Hindlimb muscle (tissue), 1 donor: ENCODE data around the gene SMG1. TPM values are rescaled to one million over a fixed set of nuclear protein-coding genes. Genes with fewer than 3 reads are reported as not detected.
"Not testable (repeated sequence)": the region's sequence is repeated elsewhere in the genome, so short reads cannot be mapped to it uniquely, and the experiment has no call there.

Experiments
- DNase-seq: peaks from one replicate; pipeline ENCODE4 v3.0.0-alpha.2; 2013
- polyA plus RNA-seq: library from polyadenylated mRNA; unstranded; fragments of 120-200 nt; gene quantifications from one replicate; pipeline ENCODE4 v1.2.1, GENCODE V29; 2013; ENCODE audit not compliant: insufficient read length

The SMG1 gene
- polyA plus RNA-seq: 48.5 TPM

- DNase-seq: peak; percentile 91
These were observed at the start of gene SMG1 for GRCh38 chr16:18925986-18926865. TSS of gene SMG1 (minus strand) at chr16:18926408. CDS start at chr16:18926041, 367 bp downstream.

- no peak for DNase-seq
These were observed 48.9 kb upstream of the SMG1 start for GRCh38 chr16:18975109-18975508.

GRCh38 chr16:18969855-18970240, 43.6 kb upstream of the SMG1 start:
- no peak for DNase-seq

- peak; percentile 78 for DNase-seq
These were observed 43.0 kb upstream of the SMG1 start for GRCh38 chr16:18969050-18969854.

- DNase-seq: no peak
These were observed 40.6 kb upstream of the SMG1 start for GRCh38 chr16:18966791-18967190.

GRCh38 chr16:18965555-18965954, 39.3 kb upstream of the SMG1 start:
- no peak for DNase-seq

- DNase-seq: no peak
These were observed 32.9 kb upstream of the SMG1 start for GRCh38 chr16:18959031-18959505.

- no peak for DNase-seq
These were observed 32.4 kb upstream of the SMG1 start for GRCh38 chr16:18958621-18959029.

GRCh38 chr16:18956658-18957241, 30.5 kb upstream of the SMG1 start:
- not testable (repeated sequence) for DNase-seq

GRCh38 chr16:18955874-18956580, 29.8 kb upstream of the SMG1 start:
- not testable (repeated sequence) for DNase-seq

- no peak for DNase-seq
These were observed 27.3 kb upstream of the SMG1 start for GRCh38 chr16:18953547-18953946.

- no peak for DNase-seq
These were observed 24.4 kb upstream of the SMG1 start for GRCh38 chr16:18950469-18951185.

- DNase-seq: no peak
These were observed 22.3 kb upstream of the SMG1 start for GRCh38 chr16:18948372-18949020.

- DNase-seq: no peak
These were observed 19.0 kb upstream of the SMG1 start for GRCh38 chr16:18945233-18945632.

- DNase-seq: no peak
These were observed 17.2 kb upstream of the SMG1 start for GRCh38 chr16:18943414-18943813.

GRCh38 chr16:18942061-18942460, 15.9 kb upstream of the SMG1 start:
- no peak for DNase-seq

GRCh38 chr16:18941471-18941870, 15.3 kb upstream of the SMG1 start:
- DNase-seq: no peak

- no peak for DNase-seq
These were observed 12.8 kb upstream of the SMG1 start for GRCh38 chr16:18938986-18939385.

GRCh38 chr16:18937390-18937789, 11.2 kb upstream of the SMG1 start:
- no peak for DNase-seq

- no peak for DNase-seq
These were observed 10.6 kb upstream of the SMG1 start for GRCh38 chr16:18936727-18937340.

GRCh38 chr16:18933501-18933900, 7.3 kb upstream of the SMG1 start:
- no peak for DNase-seq
